DND-41 (cell line): ENCODE data around the gene SPEM2.

Experiments
- ATAC-seq: fragments of 200-7000 bp; cut with Tn5 transposase; 3 replicates; pipeline ENCODE4 v1.9.1; 2021; ENCODE audit warnings: low read depth; ENCODE audit not compliant: insufficient read depth
- DNase-seq: peaks from one replicate; pipeline ENCODE4 v3.0.0-alpha.2; 2020
- H2AFZ ChIP-seq: 2 replicates; pipeline ENCODE4 v1.6.0; 2012; ENCODE audit warnings: low read depth, low read length
- H3K27ac ChIP-seq: 2 replicates; pipeline ENCODE4 v1.5.1; 2012; ENCODE audit warnings: low read length, inconsistent platforms
- H3K27me3 ChIP-seq: fragments of 200-600 bp; sonication (generic); 2 replicates; pipeline ENCODE4 v1.6.0; 2012; ENCODE audit warnings: low read length, mild to moderate bottlenecking, inconsistent platforms; ENCODE audit not compliant: insufficient read depth, poor library complexity
- H3K36me3 ChIP-seq: 2 replicates; pipeline ENCODE4 v1.5.1; 2012; ENCODE audit warnings: low read length, inconsistent platforms; ENCODE audit not compliant: insufficient read depth
- H3K4me1 ChIP-seq: 2 replicates; pipeline ENCODE4 v1.5.1; 2012; ENCODE audit warnings: mild to moderate bottlenecking, low read length; ENCODE audit not compliant: insufficient read depth
- H3K4me2 ChIP-seq: 2 replicates; pipeline ENCODE4 v1.6.0; 2012; ENCODE audit warnings: mild to moderate bottlenecking, moderate library complexity, low read length, inconsistent platforms; ENCODE audit not compliant: insufficient read depth
- H3K4me3 ChIP-seq, 2 experiments: fragments of 200-600 bp in 1 of 2; shearing (Covaris generic) in 1 of 2; 2 replicates each; pipeline ENCODE4 v1.5.1; 2012 to 2016; ENCODE audit warnings: inconsistent platforms in 2 of 2, low read length in 2 of 2, mild to moderate bottlenecking in 2 of 2, low read depth in 1 of 2, moderate library complexity in 1 of 2
- H3K79me2 ChIP-seq: 2 replicates; pipeline ENCODE4 v1.6.0; 2012; ENCODE audit warnings: low read length, inconsistent platforms; ENCODE audit not compliant: insufficient read depth
- H3K9ac ChIP-seq: 2 replicates; pipeline ENCODE4 v1.6.0; 2012; ENCODE audit warnings: low read depth, mild to moderate bottlenecking, inconsistent platforms, low read length, moderate library complexity
- H3K9me3 ChIP-seq: 2 replicates; pipeline ENCODE4 v1.5.1; 2012; ENCODE audit warnings: low read length, moderate library complexity, mild to moderate bottlenecking, inconsistent platforms; ENCODE audit not compliant: insufficient read depth, severe bottlenecking
- H4K20me1 ChIP-seq: 2 replicates; pipeline ENCODE4 v1.6.0; 2012; ENCODE audit warnings: low read length; ENCODE audit not compliant: insufficient read depth
- EZH2 ChIP-seq: IDR thresholded peaks from 3 replicates; pipeline ENCODE4 v1.6.1; 2012; ENCODE audit warnings: borderline replicate concordance, low read depth, mild to moderate bottlenecking, moderate library complexity, low read length, inconsistent platforms; ENCODE audit not compliant: severe bottlenecking
- TF ChIP-seq, protein P1 (sequence below): IDR thresholded peaks from 2 replicates; pipeline ENCODE4 v1.5.1; 2012; ENCODE audit warnings: borderline replicate concordance, low read length, moderate library complexity, mild to moderate bottlenecking; ENCODE audit not compliant: poor library complexity, severe bottlenecking; ENCODE audit errors: extremely low read depth

SPEM2 gene

DNA sequence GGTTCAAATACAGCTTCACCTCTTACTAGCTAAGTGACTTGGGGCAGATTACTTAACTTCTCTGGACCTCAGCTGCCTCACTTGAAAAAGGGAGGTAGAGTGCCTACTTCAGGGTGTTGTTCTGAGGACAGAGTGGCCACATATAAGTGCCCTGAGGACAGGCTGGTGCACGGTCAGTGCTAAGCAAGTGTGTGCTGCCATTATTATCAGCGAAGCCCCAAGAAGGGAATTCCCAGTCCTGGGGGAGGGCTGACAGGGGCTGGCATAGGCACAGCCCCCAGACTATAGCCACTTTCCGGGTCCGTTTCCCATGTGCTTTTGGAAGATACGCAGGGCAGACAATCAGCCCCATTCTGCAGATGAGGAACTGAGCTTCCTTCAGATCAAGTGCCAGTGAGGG is 51.5 kb downstream of the SPEM2 start:
- H3K4me2 ChIP-seq = peak overlapping the region; percentile 88; the same call in 1 of the 2 replicates
- H3K4me3 ChIP-seq = no peak overlapping the region
- TF ChIP-seq, protein P1, sequence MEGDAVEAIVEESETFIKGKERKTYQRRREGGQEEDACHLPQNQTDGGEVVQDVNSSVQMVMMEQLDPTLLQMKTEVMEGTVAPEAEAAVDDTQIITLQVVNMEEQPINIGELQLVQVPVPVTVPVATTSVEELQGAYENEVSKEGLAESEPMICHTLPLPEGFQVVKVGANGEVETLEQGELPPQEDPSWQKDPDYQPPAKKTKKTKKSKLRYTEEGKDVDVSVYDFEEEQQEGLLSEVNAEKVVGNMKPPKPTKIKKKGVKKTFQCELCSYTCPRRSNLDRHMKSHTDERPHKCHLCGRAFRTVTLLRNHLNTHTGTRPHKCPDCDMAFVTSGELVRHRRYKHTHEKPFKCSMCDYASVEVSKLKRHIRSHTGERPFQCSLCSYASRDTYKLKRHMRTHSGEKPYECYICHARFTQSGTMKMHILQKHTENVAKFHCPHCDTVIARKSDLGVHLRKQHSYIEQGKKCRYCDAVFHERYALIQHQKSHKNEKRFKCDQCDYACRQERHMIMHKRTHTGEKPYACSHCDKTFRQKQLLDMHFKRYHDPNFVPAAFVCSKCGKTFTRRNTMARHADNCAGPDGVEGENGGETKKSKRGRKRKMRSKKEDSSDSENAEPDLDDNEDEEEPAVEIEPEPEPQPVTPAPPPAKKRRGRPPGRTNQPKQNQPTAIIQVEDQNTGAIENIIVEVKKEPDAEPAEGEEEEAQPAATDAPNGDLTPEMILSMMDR = no peak
- no peak for TF ChIP-seq EZH2
- DNase-seq (no peak), ATAC-seq (no peak)
- no peak overlapping the region for H2AFZ ChIP-seq
- peaks cover 3% of the 10 kb centered on the region for H3K36me3 ChIP-seq
- peaks cover 29% of the 10 kb centered on the region for H3K4me1 ChIP-seq
- no peak overlapping the region for H3K27ac ChIP-seq
- H3K9ac ChIP-seq = no peak overlapping the region; the same call in 1 of the 2 replicates
- H3K79me2 ChIP-seq = peaks cover 76% of the 10 kb centered on the region
- peaks cover 32% of the 10 kb centered on the region for H4K20me1 ChIP-seq
- no peaks in the 10 kb centered on the region for H3K27me3 ChIP-seq
- no peaks in the 10 kb centered on the region for H3K9me3 ChIP-seq
